HG03354 (cell line): ENCODE results near the gene DDX20.
"Not testable (repeated sequence)": the region's sequence is repeated elsewhere in the genome, so short reads cannot be mapped to it uniquely, and the experiment has no call there.

ENCODE experiments used
- ATAC-seq: cut with Tn5 transposase; IDR thresholded peaks from one replicate; pipeline ENCODE4 v1.9.1; 2021; ENCODE audit warnings: mild to moderate bottlenecking; ENCODE audit not compliant: unreplicated experiment, poor library complexity, severe bottlenecking

Gene DDX20

GRCh38 chr1:111778541-111779051, 22.9 kb downstream of the DDX20 start:
- ATAC-seq, result no peak

- no peak for ATAC-seq
Observed at GRCh38 chr1:111779546-111779945, 23.8 kb downstream of the DDX20 start.

DNA sequence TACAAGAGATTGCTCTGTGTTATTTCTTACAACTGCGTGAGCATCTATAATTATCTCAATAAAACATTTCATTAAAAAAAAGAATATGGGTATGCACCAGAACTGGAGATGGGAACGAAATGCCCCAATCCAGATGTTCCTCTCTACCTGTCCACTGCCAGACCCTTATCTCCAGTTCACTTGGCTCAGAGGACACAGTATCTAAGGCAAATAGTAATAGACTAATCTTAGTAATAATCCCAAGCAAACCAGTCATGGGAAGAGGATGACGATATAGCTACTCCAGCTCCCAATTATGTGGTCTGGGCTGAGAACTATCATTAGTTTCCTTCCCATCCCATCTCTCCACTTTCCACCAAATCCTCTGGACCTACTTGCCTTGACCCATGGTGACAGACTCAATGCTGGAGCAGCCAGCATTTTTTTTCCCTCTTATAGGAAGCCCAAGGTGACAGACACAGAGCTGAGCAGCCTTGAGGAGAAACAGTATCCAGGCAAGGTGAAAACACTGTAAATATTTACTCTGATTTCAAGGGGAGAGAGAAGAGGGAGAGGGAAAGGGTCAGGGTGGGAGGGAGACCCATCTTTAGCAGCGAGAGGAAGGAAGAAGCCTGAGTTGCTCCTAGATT, 28.7 kb downstream of the DDX20 start:
- ATAC-seq, result no peak

- ATAC-seq, result no peak
Observed at GRCh38 chr1:111786669-111787207, 31.0 kb downstream of the DDX20 start.

GRCh38 chr1:111789142-111789541, 33.4 kb downstream of the DDX20 start:
- ATAC-seq, result no peak

DNA sequence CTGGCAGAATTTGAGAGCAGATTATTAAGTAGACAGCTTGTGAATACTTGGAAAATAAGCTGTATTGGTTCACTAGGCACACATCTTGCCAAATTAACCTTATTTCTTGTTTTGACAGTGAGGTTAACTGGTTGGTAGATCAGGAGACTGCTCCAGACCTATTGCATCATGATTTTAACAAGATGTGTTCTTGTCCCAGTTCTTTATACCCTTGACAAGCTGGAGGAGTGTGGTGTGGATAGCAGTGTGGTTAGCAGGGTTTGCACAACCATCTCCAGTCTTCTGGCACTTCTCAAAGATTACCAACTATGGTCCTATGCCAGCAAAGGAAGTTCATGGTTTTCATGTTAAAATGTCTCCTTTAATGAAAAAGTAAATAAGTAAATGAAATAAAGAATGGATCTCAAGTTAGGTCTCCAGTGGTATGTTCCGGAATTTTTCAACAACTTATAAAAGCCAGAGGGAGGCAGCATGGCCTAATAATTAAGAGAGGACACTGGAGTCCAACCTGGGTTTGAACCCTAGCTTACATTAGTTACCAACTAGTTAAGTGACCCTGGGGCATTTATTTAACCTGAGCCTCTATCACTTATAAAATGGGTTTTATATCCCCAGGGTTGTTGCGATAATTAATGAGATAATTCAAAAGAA, 34.1 kb downstream of the DDX20 start:
- no peak for ATAC-seq

DNA sequence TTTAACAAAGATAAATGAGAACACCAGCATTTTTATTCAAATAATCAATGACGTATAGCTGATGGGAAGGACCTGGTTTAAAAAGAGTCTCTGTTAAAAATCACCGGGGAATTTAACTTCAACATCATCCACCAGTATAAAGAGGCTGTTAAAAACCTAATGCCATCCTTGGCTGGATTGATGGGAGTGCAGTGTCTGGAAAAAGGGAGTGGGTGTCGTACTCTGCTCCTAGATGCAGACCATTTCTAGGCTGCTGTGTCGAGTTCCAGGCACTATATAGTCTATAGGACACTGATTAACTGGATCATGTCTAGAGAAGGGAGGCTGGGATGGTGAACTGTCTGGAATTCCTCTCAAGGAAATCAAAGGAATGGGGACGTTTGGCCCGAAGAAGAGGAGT, 36.1 kb downstream of the DDX20 start:
- no peak for ATAC-seq

- ATAC-seq, result no peak
Observed at GRCh38 chr1:111792249-111792648, 36.5 kb downstream of the DDX20 start.

GRCh38 chr1:111793923-111794322, 38.2 kb downstream of the DDX20 start:
- no peak for ATAC-seq

DNA sequence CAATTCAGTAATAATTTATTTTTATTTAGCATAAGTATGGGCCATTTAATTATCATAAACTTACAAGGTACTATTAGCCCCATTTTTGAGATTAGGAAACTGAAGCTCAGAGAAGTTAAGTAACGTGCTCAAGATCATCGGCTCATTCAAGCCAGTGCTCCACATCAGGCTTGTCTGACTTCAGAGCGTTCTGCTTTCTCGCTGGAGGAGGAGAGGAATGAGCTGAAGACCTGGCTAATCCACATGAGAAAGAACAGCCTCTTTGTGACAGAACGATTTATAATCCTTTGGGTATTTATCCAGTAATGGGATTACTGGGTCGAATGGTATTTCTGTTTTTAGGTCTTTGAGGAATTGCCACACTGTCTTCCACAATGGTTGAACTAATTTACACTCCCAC, 39.7 kb downstream of the DDX20 start:
- no peak for ATAC-seq

- no peak for ATAC-seq
Observed at GRCh38 chr1:111798580-111798979, 42.9 kb downstream of the DDX20 start.

DNA sequence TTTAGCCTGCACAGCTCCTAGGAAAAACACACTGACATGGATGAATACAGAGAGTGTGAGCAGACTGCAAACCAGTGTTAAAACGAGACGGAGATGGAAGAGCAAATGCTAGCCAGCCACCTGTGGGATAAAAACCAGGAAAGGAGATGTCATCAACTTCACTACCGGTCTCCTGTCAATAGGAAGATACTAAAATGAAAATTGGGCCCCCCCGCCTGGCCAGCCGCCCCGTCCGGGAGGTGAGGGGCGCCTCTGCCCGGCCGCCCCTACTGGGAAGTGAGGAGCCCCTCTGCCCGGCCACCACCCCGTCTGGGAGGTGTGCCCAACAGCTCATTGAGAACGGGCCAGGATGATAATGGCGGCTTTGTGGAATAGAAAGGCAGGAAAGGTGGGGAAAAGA, 44.0 kb downstream of the DDX20 start:
- ATAC-seq, result not testable (repeated sequence)

DNA sequence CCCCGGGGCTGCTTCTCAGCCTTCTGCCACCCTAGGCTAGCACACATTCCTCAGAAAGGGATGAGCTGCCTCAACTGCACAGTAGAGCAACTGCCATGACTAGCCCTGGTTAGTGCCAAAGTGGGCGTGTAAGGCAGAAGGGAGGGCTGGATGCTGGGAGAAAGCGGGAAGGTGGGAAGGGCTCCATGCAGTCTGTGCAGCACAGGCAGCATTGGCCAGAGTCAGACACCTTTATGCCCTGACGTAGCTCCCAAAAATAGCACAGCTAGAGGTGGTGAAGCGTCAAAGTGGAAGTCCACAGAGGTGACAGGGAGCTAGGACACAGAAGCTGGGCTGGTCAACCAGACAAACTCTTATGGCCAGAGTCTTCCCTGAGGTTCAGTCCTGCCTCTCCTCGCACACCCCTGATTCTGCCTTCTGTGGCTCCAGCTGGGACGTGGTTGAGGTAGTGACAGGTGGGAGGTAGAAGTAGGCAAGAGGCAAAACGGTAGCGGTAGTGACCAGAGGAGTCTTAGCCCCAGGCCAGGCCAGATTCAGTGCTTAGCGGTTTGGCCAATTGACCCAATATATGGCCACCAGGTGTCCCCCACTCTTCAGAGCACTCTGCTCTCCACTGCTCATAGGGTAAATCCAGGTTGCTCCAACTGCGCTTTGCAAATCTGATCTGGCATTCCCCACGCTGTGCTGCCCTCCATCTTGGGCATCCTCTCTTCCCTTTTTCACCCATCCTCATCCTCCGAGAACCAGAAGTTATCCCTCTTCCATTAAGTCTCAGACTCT, 45.6 kb downstream of the DDX20 start:
- ATAC-seq, result no peak

- ATAC-seq, result no peak
Observed at GRCh38 chr1:111802110-111802509, 46.4 kb downstream of the DDX20 start.

GRCh38 chr1:111802984-111803383, 47.3 kb downstream of the DDX20 start:
- no peak for ATAC-seq

GRCh38 chr1:111803951-111804350, 48.2 kb downstream of the DDX20 start:
- no peak for ATAC-seq

DNA sequence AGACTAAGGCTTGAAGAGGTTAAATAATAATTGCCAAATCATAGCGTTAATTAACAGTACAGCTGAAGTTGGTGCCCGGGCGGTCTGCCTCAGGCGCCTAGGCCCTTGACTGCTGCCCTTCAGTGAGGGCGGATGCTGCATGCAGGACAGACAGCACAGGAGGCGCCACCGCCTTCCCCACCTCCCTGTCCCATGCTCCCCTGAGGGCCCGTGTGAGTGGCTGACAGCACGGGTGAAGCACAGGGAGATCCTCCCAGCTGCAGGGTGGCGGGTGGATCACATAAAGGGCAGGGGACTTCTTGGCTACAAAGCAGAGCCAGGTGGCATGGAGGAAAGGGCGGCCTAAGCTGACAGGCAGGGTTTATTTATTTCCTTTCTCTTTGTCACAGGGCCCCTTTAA, 49.1 kb downstream of the DDX20 start:
- no peak for ATAC-seq

DNA sequence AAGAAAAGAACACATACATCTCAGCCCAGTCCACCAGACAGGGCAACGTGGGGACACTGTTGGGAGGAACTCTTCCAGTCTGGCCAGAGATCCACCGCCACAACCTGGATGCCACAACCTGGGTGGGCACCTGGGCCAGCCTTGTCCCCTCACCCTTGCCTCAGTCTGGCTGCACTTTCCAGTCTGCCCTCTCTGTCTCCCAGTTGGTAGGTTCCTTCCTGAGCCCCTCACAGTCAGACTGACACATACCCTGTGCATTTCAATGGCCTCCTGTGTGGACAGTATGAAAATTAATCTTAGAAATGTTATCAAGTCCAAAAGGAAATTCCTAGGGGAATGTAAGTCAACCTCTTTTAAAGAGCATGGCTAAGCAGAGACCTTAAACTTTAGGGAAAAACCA, 49.5 kb downstream of the DDX20 start:
- no peak for ATAC-seq

DNA sequence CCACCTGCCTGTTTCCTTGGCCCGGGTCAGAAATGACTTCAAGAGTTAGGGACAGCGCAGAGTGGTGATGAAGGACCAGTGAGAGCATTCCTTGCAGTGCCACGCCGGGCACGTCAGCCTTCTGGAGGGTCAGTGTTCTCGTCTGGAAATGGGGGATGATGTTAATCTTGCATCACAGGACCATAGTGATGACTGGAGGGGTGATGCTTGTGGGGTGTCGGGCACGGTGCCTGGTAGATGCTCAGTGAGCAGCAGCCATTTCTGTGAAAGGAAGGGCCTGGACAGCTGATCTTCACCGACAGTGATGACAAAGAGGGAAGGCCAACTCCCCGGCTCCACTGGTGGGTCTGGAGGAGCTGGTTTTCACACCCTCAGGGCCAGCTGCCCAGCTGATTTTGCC, 56.2 kb downstream of the DDX20 start:
- no peak for ATAC-seq

DNA sequence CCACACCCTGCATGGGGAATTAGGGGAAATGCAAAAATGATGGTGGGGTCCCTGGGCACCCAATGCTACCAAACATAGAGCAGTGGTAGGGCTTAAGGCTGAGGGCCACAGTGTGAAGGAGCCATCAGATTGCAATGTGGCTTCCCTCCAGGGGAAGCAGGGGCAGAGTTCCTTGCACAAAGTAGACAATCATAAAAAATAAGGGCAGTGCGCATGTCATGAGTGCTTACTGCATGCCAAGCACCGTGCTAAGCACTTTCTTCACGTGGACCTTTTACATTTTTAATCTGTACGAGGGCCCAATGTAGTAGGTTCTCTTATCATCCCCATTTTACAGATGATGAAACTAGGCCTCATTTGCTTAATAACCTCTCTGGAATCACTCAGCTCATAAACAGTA, 56.6 kb downstream of the DDX20 start:
- ATAC-seq, result no peak
